H9 (cell line): Measurements from ENCODE around the gene CNTFR. TPM values are rescaled to one million over a fixed set of nuclear protein-coding genes. Genes with fewer than 3 reads are reported as not detected.

Source experiments
- DNase-seq: peaks from one replicate; pipeline ENCODE4 v3.0.0-alpha.2; 2017
- H2AFZ ChIP-seq: one replicate; pipeline ENCODE4 v1.6.1; 2013; ENCODE audit warnings: mild to moderate bottlenecking, low read length, control low read depth, moderate library complexity
- H2AK5ac ChIP-seq: 2 replicates; pipeline ENCODE4 v1.6.1; 2013; ENCODE audit warnings: low read length, control low read depth, mixed read lengths; ENCODE audit not compliant: insufficient read length
- H2BK120ac ChIP-seq: one replicate; pipeline ENCODE4 v1.6.1; 2013; ENCODE audit warnings: low read depth, mild to moderate bottlenecking, low read length, control low read depth, inconsistent platforms; ENCODE audit not compliant: poor library complexity, severe bottlenecking
- H2BK12ac ChIP-seq: 2 replicates; pipeline ENCODE4 v1.6.1; 2013; ENCODE audit warnings: low read length, control low read depth, mixed read lengths, low read depth; ENCODE audit not compliant: insufficient read length
- H2BK15ac ChIP-seq: 2 replicates; pipeline ENCODE4 v1.6.1; 2013; ENCODE audit warnings: low read depth, low read length, control low read depth
- H2BK20ac ChIP-seq: one replicate; pipeline ENCODE4 v1.6.1; 2013; ENCODE audit warnings: low read depth, mild to moderate bottlenecking, low read length, control low read depth, inconsistent platforms; ENCODE audit not compliant: poor library complexity, severe bottlenecking
- H2BK5ac ChIP-seq: 2 replicates; pipeline ENCODE4 v1.6.1; 2013; ENCODE audit warnings: low read length, control low read depth, mixed read lengths; ENCODE audit not compliant: insufficient read length
- H3K14ac ChIP-seq: 2 replicates; pipeline ENCODE4 v1.6.1; 2013; ENCODE audit warnings: low read length, control low read depth; ENCODE audit not compliant: insufficient read depth
- H3K18ac ChIP-seq: 2 replicates; pipeline ENCODE4 v1.6.1; 2013; ENCODE audit warnings: low read depth, mild to moderate bottlenecking, mixed read lengths, low read length, control low read depth; ENCODE audit not compliant: insufficient read length
- H3K23ac ChIP-seq: 2 replicates; pipeline ENCODE4 v1.6.1; 2013; ENCODE audit warnings: low read length, control low read depth, mixed read lengths, low read depth; ENCODE audit not compliant: insufficient read length
- H3K23me2 ChIP-seq: 2 replicates; pipeline ENCODE4 v1.6.1; 2013; ENCODE audit warnings: low read depth, mild to moderate bottlenecking, mixed read lengths, low read length, control low read depth; ENCODE audit not compliant: insufficient read length, poor library complexity, severe bottlenecking
- H3K27ac ChIP-seq: 2 replicates; pipeline ENCODE4 v1.5.1; 2013; ENCODE audit warnings: low read length, control low read depth, mixed read lengths, low read depth; ENCODE audit not compliant: insufficient read length
- H3K27me3 ChIP-seq: 2 replicates; pipeline ENCODE4 v1.6.1; 2013; ENCODE audit warnings: low read length, control low read depth, inconsistent platforms; ENCODE audit not compliant: insufficient read depth
- H3K4ac ChIP-seq: 2 replicates; pipeline ENCODE4 v1.6.1; 2013; ENCODE audit warnings: low read depth, mild to moderate bottlenecking, control low read depth, inconsistent platforms, low read length, moderate library complexity
- H3K4me1 ChIP-seq: 2 replicates; pipeline ENCODE4 v1.6.1; 2013; ENCODE audit warnings: low read length, control low read depth, inconsistent platforms; ENCODE audit not compliant: insufficient read depth
- H3K4me2 ChIP-seq: 2 replicates; pipeline ENCODE4 v1.6.1; 2013; ENCODE audit warnings: low read length, control low read depth, mixed read lengths; ENCODE audit not compliant: insufficient read length, insufficient read depth
- H3K56ac ChIP-seq: 2 replicates; pipeline ENCODE4 v1.6.1; 2013; ENCODE audit warnings: low read depth, mild to moderate bottlenecking, mixed read lengths, low read length, control low read depth; ENCODE audit not compliant: insufficient read length
- H3K79me1 ChIP-seq: 2 replicates; pipeline ENCODE4 v1.6.1; 2013; ENCODE audit warnings: low read depth, mild to moderate bottlenecking, moderate library complexity, low read length, control low read depth, inconsistent platforms; ENCODE audit not compliant: insufficient read depth, poor library complexity, severe bottlenecking
- H3K79me2 ChIP-seq: 2 replicates; pipeline ENCODE4 v1.6.1; 2013; ENCODE audit warnings: low read length, control low read depth, inconsistent platforms; ENCODE audit not compliant: insufficient read depth
- H3K9ac ChIP-seq: 2 replicates; pipeline ENCODE4 v1.6.1; 2013; ENCODE audit warnings: low read length, control low read depth, mixed read lengths; ENCODE audit not compliant: insufficient read length; ENCODE audit errors: extremely low read depth
- H3K9me3 ChIP-seq: one replicate; pipeline ENCODE4 v1.6.1; 2013; ENCODE audit warnings: low read depth, low read length, inconsistent platforms; ENCODE audit not compliant: control insufficient read depth
- H3T11ph ChIP-seq: one replicate; pipeline ENCODE4 v1.6.1; 2013; ENCODE audit warnings: mild to moderate bottlenecking, low read length, control low read depth, inconsistent platforms
- H4K20me1 ChIP-seq: one replicate; pipeline ENCODE4 v1.6.1; 2013; ENCODE audit not compliant: control insufficient read depth, insufficient read length, insufficient read depth
- H4K5ac ChIP-seq: 2 replicates; pipeline ENCODE4 v1.6.1; 2013; ENCODE audit warnings: low read depth, mild to moderate bottlenecking, mixed read lengths, low read length, control low read depth; ENCODE audit not compliant: insufficient read length
- H4K8ac ChIP-seq: replicated peaks from 2 replicates; pipeline ENCODE4 v1.6.1; 2013; ENCODE audit warnings: low read length, control low read depth, mixed read lengths, low read depth; ENCODE audit not compliant: insufficient read length
- H4K91ac ChIP-seq: 2 replicates; pipeline ENCODE4 v1.6.1; 2013; ENCODE audit warnings: low read depth, mild to moderate bottlenecking, moderate library complexity, mixed read lengths, low read length, control low read depth; ENCODE audit not compliant: insufficient read length
- H3K27ac Mint-ChIP-seq, 3 experiments: 2 replicates in 2 of 3; 3 replicates in 1 of 3; pipeline ENCODE4 v1.8.0; 2020 to 2021; ENCODE audit warnings: mixed read lengths in 3 of 3, mild to moderate bottlenecking in 1 of 3, moderate library complexity in 1 of 3
- H3K27me3 Mint-ChIP-seq: 2 replicates; pipeline ENCODE4 v1.8.0; 2021; ENCODE audit warnings: low read depth, mild to moderate bottlenecking, moderate library complexity, mixed read lengths
- H3K36me3 Mint-ChIP-seq, 3 experiments: 2 replicates in 2 of 3; 3 replicates in 1 of 3; pipeline ENCODE4 v1.8.0; 2020 to 2021; ENCODE audit warnings: low read depth in 3 of 3, mixed read lengths in 3 of 3; ENCODE audit not compliant: insufficient read depth in 1 of 3
- H3K4me1 Mint-ChIP-seq, 2 experiments: 2 replicates each; pipeline ENCODE4 v1.8.0; 2020; ENCODE audit warnings: mixed read lengths in 2 of 2
- H3K4me3 Mint-ChIP-seq, 2 experiments: 2 replicates in 1 of 2; 3 replicates in 1 of 2; pipeline ENCODE4 v1.8.0; 2020 to 2021; ENCODE audit warnings: mild to moderate bottlenecking in 2 of 2, mixed read lengths in 2 of 2, moderate library complexity in 1 of 2
- H3K9me3 Mint-ChIP-seq, 2 experiments: 2 replicates in 1 of 2; 3 replicates in 1 of 2; pipeline ENCODE4 v1.8.0; 2020; ENCODE audit warnings: mild to moderate bottlenecking in 2 of 2, mixed read lengths in 2 of 2, moderate library complexity in 1 of 2
- CTCF ChIP-seq: fragments of 200-600 bp; sonication (generic); conservative IDR thresholded peaks from 3 replicates; pipeline ENCODE4 v1.8.0; 2021; ENCODE audit warnings: antibody characterized with exemption, mild to moderate bottlenecking
- WGBS: extraction: QIAGEN DNeasy Blood & Tissue Kit; methylation state at CpG from one replicate; pipeline ENCODE4 v1.1.7; 2013; ENCODE audit warnings: missing lambda C conversion rate, low lambda C conversion rate, mixed read lengths; ENCODE audit not compliant: insufficient read length; ENCODE audit errors: extremely low coverage; 5-methylcytosine and 5-hydroxymethylcytosine counted together
- total RNA-seq: library from RNA; stranded (reverse); gene quantifications from 2 replicates; pipeline ENCODE4 v1.2.1, GENCODE V29; 2021

The CNTFR gene
- total RNA-seq, 1 experiment from 2014 or later = 0.55 TPM

- Histone ChIP-seq H3K4me1 (peaks cover 7% of the 10 kb centered on the region; the same call in 1 of the 2 replicates), H3K23me2 (no peaks in the 10 kb centered on the region), H3K9me3 (no peaks in the 10 kb centered on the region), H3K4ac (no peak overlapping the region), H3K14ac (no peak overlapping the region), H2BK120ac (no peak overlapping the region), H3K79me1 (no peaks in the 10 kb centered on the region), H3K27me3 (no peaks in the 10 kb centered on the region), H3K27ac (no peak overlapping the region), H4K20me1 (no peaks in the 10 kb centered on the region), H3K4me2 (no peak overlapping the region), H2AFZ (no peak overlapping the region), H4K91ac (no peak overlapping the region), H2AK5ac (no peak overlapping the region), H3T11ph (no peak overlapping the region), H3K9ac (no peak overlapping the region), H3K23ac (no peak overlapping the region), H3K79me2 (no peaks in the 10 kb centered on the region), H2BK15ac (no peak overlapping the region), H3K18ac (no peak overlapping the region), H4K5ac (no peak overlapping the region), H2BK12ac (no peak overlapping the region), H2BK5ac (no peak overlapping the region), H3K56ac (no peak overlapping the region), H2BK20ac (no peak overlapping the region), H4K8ac (no peak overlapping the region)
- H3K4me1 Mint-ChIP-seq = peaks cover 22 to 33% of the 10 kb centered on the region in 2 experiments
- no CpG with 5 or more reads among the region's 5 CpGs for WGBS
- no peak overlapping the region for H3K27ac Mint-ChIP-seq
- H3K27me3 Mint-ChIP-seq = peaks cover 3% of the 10 kb centered on the region; the same call in 1 of the 2 replicates
- H3K36me3 Mint-ChIP-seq = no peaks in the 10 kb centered on the region
- H3K9me3 Mint-ChIP-seq = no peaks in the 10 kb centered on the region
- TF ChIP-seq CTCF = no peak
- DNase-seq = no peak
- H3K4me3 Mint-ChIP-seq = no peak overlapping the region
Observed at GRCh38 chr9:34507556-34507955, 82.0 kb downstream of the CNTFR start.
